DOHH2 (cell line): ENCODE data around the gene ATP6V0A4.

ENCODE experiments used
- CTCF ChIP-seq: fragments of 200-600 bp; sonication (generic); IDR thresholded peaks from one replicate; pipeline ENCODE4 v1.5.1; 2014; ENCODE audit warnings: antibody characterized with exemption, mild to moderate bottlenecking, low read depth, low read length; ENCODE audit not compliant: poor library complexity, severe bottlenecking
- EZH2phosphoT487 ChIP-seq: fragments of 200-600 bp; sonication (generic); IDR thresholded peaks from 2 replicates; pipeline ENCODE4 v1.6.1; 2017; ENCODE audit warnings: borderline replicate concordance, mild to moderate bottlenecking, antibody characterized with exemption, low read length, moderate library complexity, mixed read lengths

- TF ChIP-seq CTCF: no peak
- no peak for TF ChIP-seq EZH2phosphoT487
Observed at GRCh38 chr7:138701537-138701923, 96.5 kb downstream of the ATP6V0A4 start.
